HG03432 (cell line): Measurements from ENCODE around the gene ANKH.
"Not testable (repeated sequence)": the region's sequence is repeated elsewhere in the genome, so short reads cannot be mapped to it uniquely, and the experiment has no call there.

Experiments used
- ATAC-seq: cut with Tn5 transposase; IDR thresholded peaks from one replicate; pipeline ENCODE4 v1.9.1; 2021; ENCODE audit warnings: mild to moderate bottlenecking, moderate library complexity; ENCODE audit not compliant: unreplicated experiment

ANKH gene

GRCh38 chr5:14871214-14872069, at the start of gene ANKH:
Gene ANKH, minus strand, starts transcription at chr5:14871778. Its CDS starts 331 bp downstream, at chr5:14871447.
- ATAC-seq, result peak; percentile 88

DNA sequence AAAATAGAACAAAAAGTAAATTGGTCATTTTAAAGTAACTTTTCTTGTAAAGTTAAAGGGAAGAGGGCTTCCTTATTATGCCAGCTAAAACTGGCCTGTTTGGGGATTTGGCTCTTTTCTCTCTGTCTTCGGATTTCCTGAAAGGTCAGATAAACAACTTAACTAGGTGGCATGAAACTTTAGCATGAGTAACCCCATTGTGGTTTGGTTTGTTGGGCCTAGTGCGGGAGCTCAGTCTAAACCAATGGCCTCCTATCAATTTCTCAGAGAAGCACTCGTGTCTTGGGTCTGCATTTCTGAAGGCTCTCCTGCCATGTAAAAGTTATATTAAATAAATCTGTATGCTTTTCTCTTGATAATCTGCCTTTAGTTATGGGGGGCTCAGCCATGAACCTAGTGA, 48.5 kb upstream of the ANKH start:
- ATAC-seq, result no peak

DNA sequence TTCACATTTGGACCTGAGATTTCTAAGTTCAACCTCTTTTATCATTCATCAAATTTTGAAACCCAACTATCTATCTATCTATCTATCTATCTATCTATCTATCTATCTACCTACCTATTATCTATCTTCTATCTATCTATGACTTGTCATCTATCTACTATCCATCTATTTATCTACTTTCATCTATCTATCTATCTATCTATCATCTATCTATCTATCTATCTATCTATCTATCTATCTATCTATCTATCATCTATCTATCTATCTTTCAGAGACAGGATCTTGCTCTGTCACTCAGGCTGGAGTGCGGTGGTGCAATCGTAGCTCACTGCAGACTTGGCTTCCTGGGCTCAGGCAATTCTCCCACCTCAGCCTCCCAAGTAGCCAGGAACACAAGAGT, 47.5 kb upstream of the ANKH start:
- ATAC-seq, result not testable (repeated sequence)

DNA sequence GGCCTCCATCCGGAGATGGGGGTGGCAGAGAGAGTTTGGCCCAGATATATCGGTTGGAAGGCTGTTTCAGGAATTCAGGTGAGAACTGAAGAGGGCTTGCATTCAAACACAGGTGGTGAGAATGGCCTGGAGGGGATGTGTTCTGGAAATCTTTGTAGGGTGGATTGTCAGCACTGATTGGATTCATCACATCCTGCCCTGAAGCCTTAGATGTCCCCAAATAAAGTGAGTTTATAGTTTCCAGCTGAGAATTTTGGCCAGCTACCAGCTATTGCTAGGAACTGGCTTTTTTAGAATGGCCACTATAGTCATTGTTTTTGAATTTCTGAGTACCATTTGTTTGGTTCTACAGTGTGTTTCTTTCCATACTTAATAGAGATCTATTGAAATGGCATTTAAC, 46.1 kb upstream of the ANKH start:
- no peak for ATAC-seq

GRCh38 chr5:14915291-14915952, 43.8 kb upstream of the ANKH start:
- ATAC-seq, result no peak

DNA sequence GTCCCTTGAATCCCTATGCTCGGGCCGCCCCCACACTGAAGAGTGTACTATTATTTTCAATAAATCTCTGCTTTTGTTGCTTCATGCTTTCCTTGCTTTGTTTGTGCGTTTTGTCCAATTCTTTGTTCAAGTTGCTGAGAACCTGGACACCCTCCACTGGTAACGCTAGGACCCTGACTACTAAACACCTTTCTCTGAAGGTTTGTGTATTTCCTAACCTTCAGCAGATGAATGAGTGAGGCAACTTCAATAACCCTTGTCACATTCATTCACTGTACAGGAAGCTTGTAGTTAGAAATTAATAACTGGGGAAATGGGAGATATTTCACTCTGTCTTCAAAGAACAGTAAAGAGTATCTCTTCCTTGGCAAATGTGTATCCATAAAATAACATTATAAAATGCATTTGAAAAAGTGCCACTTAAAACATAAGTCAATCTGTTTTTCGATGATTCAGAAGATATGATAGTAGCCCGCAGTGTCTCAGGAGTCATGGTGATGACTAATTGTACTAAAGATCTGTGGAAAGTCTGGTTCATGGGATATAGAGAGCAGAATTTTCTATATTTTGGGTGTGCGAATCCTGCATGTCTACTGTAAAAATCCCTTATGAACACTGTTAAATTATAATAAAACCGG, 43.2 kb upstream of the ANKH start:
- ATAC-seq, result no peak

DNA sequence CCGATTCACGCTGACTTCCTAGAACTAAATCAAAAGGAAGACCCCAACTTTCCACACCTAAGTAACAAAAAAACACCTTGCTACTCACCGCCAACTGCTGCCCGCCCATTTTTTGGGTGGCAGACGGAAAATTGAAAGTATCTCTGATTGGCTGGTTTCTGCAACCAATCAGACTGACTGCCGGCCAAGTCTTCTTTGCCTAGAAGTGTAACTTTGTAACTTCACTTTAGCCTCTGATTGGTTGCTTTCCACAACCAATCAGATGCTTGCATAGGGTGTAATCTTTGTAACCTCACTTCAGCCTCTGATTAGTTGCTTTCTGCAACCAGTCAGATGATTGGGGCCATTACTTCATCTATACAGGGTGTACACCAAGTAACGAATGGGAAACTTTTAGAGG, 42.6 kb upstream of the ANKH start:
- ATAC-seq, result no peak

- no peak for ATAC-seq
Measured at GRCh38 chr5:14913096-14913495, 41.5 kb upstream of the ANKH start.

DNA sequence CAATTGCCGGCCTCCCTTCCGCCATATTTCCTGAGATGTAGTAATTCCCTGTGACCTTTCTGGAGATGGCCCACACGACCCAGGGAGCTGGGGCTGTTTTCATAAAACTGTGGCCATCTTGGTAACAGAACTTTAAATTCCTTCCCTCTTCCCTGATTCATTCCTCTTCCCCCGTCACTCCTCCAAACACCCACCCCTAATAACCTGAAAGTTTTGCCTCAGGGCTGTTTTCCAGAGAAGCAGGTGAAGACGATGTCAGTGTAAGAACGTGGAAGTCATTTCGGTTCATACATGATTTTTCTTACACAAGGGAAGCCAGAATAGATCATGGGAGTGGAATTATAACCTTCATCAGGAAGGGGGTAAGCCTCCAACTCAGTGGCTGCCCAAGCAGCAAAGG, 40.6 kb upstream of the ANKH start:
- ATAC-seq, result no peak

DNA sequence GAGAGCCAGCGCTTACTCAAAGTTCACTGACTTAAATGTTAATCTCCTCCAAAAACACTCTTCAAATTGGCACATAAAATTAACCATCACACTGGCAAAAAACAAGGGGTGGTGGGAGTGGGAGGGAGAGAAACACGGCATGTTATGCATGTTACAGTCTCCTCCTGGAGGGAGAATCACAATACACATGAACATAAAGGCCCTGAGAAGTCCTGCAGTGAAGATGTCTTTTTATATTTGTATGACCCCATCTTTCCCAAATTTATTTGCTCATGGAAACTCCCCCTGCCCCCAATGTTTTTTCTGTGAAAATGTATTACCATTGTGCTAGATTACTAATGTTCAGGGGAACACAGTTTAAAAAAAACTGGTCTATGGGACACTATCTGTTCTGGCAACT, 37.8 kb upstream of the ANKH start:
- no peak for ATAC-seq

- ATAC-seq, result no peak
Measured at GRCh38 chr5:14908172-14908571, 36.6 kb upstream of the ANKH start.

- no peak for ATAC-seq
Measured at GRCh38 chr5:14906628-14907027, 35.0 kb upstream of the ANKH start.

DNA sequence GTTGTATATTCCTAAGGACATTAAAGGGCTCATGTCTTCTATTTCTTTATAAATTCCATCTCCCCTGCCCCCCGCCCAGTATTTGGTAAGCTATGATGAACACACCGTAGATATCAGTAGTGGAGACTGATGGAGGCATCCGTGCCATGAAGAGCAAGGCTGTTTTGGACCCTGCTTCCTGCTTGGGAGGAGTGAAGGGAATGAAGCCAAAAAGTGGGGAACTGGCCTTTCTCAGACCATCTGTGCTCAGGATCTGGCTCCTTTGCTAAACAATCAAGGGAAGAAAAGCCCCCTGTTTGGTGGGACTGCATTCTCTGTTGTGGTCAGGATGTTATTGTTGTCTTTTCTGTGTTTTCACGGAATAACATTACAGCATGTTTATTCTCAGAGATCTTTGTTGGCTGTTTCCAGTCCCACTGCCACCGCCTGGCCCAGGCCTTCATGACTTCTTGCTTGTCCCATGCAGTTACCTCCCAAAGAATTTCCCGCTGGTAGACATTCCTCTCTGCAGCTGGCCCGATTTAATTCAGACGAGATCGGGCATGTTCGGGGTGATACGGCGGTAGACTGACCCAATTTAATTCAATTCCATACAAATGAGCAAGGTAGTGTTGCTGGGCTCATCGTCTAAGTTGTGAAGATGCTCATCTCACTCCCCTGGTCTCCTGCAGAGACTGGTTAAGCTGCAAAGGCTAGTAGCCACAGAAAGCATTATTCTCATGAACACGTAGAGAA, 31.4 kb upstream of the ANKH start:
- no peak for ATAC-seq

GRCh38 chr5:14901462-14902051, 30.0 kb upstream of the ANKH start:
- ATAC-seq, result no peak

- no peak for ATAC-seq
Measured at GRCh38 chr5:14900693-14901461, 29.3 kb upstream of the ANKH start.

DNA sequence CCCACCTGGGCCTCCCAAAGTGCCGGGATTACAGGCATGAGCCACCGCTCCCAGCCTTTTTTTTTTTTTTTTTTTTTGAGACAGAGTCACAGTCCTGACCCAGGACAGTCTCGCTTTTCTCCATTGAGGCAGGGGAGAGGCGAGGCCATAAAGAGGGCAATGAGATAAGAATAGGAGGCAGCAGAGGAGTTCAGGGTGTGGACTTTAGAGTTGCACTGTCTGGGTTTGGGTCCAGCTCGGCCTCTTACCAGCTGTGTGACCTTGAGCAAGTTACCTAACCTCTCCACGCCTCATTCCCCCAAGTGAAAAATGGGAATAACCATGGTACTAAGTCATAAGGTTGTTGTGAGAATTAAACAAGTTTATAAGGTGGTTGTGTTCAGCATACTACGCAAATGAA, 24.6 kb upstream of the ANKH start:
- ATAC-seq, result no peak

- no peak for ATAC-seq
Measured at GRCh38 chr5:14895301-14895700, 23.7 kb upstream of the ANKH start.

- ATAC-seq, result no peak
Measured at GRCh38 chr5:14894748-14895147, 23.2 kb upstream of the ANKH start.

DNA sequence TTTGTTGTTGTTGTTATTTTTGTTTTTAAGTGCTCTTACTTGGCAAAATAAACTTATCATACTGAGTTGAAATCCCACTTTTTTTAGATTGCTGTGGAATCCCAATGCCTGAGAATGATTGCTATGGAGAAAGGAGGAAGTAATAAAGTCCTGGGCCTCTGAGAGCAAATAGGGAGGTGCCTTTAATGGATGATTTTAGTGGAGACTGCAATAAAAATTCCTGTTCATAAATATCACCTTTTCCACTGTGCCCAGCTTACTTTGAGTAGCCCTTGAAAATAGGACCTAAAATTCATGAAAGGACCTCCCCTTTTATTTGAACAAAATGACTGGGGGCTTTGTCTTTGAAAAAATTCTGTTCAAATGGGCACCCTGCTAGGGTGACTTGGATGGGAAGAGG, 21.8 kb upstream of the ANKH start:
- no peak for ATAC-seq

GRCh38 chr5:14890846-14891245, 19.3 kb upstream of the ANKH start:
- ATAC-seq, result no peak
